ENCODE data around the gene DLX3. TPM values are rescaled to one million over a fixed set of nuclear protein-coding genes. Genes with fewer than 3 reads are reported as not detected.

The DLX3 gene
- total RNA-seq, 2 experiments from 2014 or later, result not detected

DNA sequence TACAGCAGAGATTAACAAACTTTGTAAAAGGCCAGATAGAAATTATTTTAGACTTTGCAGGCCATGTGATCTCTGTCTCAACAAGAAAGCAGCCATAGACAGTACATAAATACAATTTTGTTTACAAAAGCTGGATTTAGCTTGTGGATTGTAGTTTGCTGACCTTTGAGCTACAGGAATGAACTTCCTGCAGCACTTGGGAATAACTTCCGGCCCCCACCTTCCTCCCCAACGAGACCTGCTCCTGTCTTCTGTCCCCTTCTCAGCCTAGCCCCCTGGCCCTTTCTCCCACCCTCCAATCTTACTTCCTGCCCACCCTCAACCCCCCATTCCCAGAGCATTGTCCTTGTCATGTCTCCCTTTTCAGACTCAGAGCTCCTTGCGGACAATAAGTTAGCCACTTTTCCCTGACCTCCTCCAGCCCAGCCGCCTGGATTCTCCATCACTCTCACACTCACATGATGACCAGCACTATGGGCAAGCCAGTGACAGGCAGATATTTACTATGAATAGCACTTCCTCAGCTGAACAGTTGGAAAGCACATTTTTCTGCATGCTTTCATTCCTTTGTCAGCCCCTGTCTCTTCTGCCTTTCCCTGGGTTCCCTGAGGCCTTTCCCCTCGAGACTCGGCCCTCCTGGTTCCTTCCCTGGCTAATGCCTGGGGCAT, 27.6 kb upstream of the DLX3 start:
- H3K4me1 ChIP-seq (ENCODE audit: insufficient read depth, low read length, poor library complexity, severe bottlenecking), result peaks cover 4% of the 10 kb centered on the region
- no peak for DNase-seq (ENCODE audit: low spot score)

DNA sequence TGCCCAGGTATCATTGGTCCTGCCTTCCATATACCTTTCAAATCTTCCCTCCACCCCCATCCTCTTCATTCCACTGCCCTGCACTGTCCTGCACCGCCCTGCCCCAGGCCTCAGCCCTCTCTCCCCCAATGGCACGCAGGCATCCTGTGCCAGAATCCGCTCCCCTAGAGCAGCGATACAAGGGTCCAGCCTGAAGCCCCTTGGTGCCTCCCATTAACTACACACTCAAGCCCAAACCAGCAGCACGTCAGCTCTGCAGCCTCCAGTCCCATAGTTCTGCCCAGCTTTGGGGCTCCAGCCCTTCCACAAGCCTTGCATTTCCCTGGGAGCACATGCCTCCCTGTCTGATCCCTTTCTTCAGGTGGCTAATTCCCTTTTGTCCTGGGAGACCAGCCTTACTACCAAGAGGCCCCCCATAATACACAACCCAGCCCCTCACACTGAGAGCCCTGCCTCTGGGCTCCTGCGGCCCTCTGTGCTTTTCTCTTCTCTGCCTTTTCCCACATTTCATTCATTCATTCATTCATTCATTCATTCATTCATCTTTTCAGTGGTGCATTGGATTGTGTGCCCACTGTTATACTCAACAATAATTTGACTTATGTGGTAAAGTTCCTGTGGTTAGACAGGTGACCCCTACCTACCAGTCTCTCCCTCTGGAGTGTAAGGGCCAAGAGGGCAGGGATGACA, 26.8 kb upstream of the DLX3 start:
- POLR2A ChIA-PET, result interaction anchor here (0.6 kb wide), 1 partner anchor 129 kb away, joined by 6 read pairs; the partner anchor contains the start of gene PPP1R9B
- Histone ChIP-seq H3K4me3 (ENCODE audit: low read depth, low read length, poor library complexity, severe bottlenecking) (no peak overlapping the region), H3K9me3 (ENCODE audit: low read length) (peaks cover 15% of the 10 kb centered on the region), H3K4me2 (ENCODE audit: low read length) (no peak overlapping the region), H3K27ac (ENCODE audit: low read depth, low read length, poor library complexity, severe bottlenecking) (no peak overlapping the region), H4K20me1 (ENCODE audit: insufficient read depth, low read length) (no peaks in the 10 kb centered on the region), H3K36me3 (ENCODE audit: insufficient read depth, low read length) (no peaks in the 10 kb centered on the region), H3K79me2 (ENCODE audit: insufficient read depth, low read depth, low read length) (no peaks in the 10 kb centered on the region), H3K4me1 (ENCODE audit: insufficient read depth, low read length, poor library complexity, severe bottlenecking) (no peaks in the 10 kb centered on the region), H3K9me2 (ENCODE audit: insufficient read depth, low read length) (no peaks in the 10 kb centered on the region), H2AFZ (ENCODE audit: low read length) (no peak overlapping the region)
- CTCF ChIA-PET (ENCODE audit: unreplicated experiment), result no interaction called here
- no TSS peak for BruUV-seq (replicated peaks)
- TF ChIP-seq EZH2phosphoT487 (IDR thresholded peaks at IDR 0.05; ENCODE audit: borderline replicate concordance, low read depth, low read length), result no peak
- no peak for TF ChIP-seq CTCF (conservative IDR thresholded peaks at IDR 0.05; ENCODE audit: low read length)
- DNase-seq (ENCODE audit: low spot score), result no peak
- intact Hi-C loops (cut with micrococcal nuclease; ENCODE audit: unreplicated experiment), result no loop called here

More for the DNA sequence above, 27.6 kb upstream of the DLX3 start:
- Histone ChIP-seq H3K79me2 (ENCODE audit: insufficient read depth, low read depth, low read length) (no peaks in the 10 kb centered on the region), H4K20me1 (ENCODE audit: insufficient read depth, low read length) (no peaks in the 10 kb centered on the region), H2AFZ (ENCODE audit: low read length) (no peak overlapping the region), H3K9me3 (ENCODE audit: low read length) (peaks cover 15% of the 10 kb centered on the region), H3K27ac (ENCODE audit: low read depth, low read length, poor library complexity, severe bottlenecking) (no peak overlapping the region), H3K9me2 (ENCODE audit: insufficient read depth, low read length) (no peaks in the 10 kb centered on the region), H3K4me2 (ENCODE audit: low read length) (no peak overlapping the region), H3K4me3 (ENCODE audit: low read depth, low read length, poor library complexity, severe bottlenecking) (no peak overlapping the region), H3K36me3 (ENCODE audit: insufficient read depth, low read length) (no peaks in the 10 kb centered on the region)
- intact Hi-C loops (cut with micrococcal nuclease; ENCODE audit: unreplicated experiment), result no loop called here
- CTCF ChIA-PET (ENCODE audit: unreplicated experiment), result no interaction called here
- TF ChIP-seq CTCF (conservative IDR thresholded peaks at IDR 0.05; ENCODE audit: low read length), result no peak
- POLR2A ChIA-PET, result no interaction called here
- BruUV-seq (replicated peaks), result no TSS peak
